Body of pancreas (tissue), 4 donors: ENCODE results near the gene PDE4D. TPM values are rescaled to one million over a fixed set of nuclear protein-coding genes. Genes with fewer than 3 reads are reported as not detected.
"Not testable (repeated sequence)": the region's sequence is repeated elsewhere in the genome, so short reads cannot be mapped to it uniquely, and the experiment has no call there.

ENCODE experiments used
- ATAC-seq: fragments of 150-250 bp; one replicate; pipeline ENCODE4 v1.9.1; 2016
- DNase-seq, 4 donors: peaks; one replicate each; pipeline ENCODE4 v3.0.0-alpha.2; 2019
- H3K27ac ChIP-seq, 4 donors: fragments of 200-600 bp; sonication (generic); 1 replicate in 3 of 4; 2 replicates in 1 of 4; pipeline versions ENCODE4 v1.5.1 to v1.6.1; 2016 to 2019; ENCODE audit warnings: mild to moderate bottlenecking in 1 of 4, mixed read lengths in 1 of 4, moderate library complexity in 1 of 4
- H3K27me3 ChIP-seq, 2 donors: fragments of 200-600 bp; sonication (generic); one replicate each; pipeline ENCODE4 v1.6.0; 2016; ENCODE audit warnings: mild to moderate bottlenecking in 1 of 2
- H3K36me3 ChIP-seq, 2 donors: fragments of 200-600 bp; sonication (generic); replicated peaks in 1 of 2; 2 replicates each; pipeline ENCODE4 v1.5.1; 2016; ENCODE audit warnings: low read depth in 2 of 2; ENCODE audit not compliant: insufficient read depth in 1 of 2
- H3K4me1 ChIP-seq: fragments of 200-600 bp; sonication (generic); one replicate; pipeline ENCODE4 v1.6.0; 2016
- H3K4me3 ChIP-seq, 2 donors: fragments of 200-600 bp; sonication (generic); 1 replicate in 1 of 2; 2 replicates in 1 of 2; pipeline ENCODE4 v1.5.1; 2016 to 2019
- H3K9me3 ChIP-seq, 3 donors: fragments of 200-600 bp; sonication (generic); 1 replicate in 2 of 3; 2 replicates in 1 of 3; pipeline ENCODE4 v1.5.1; 2016
- CTCF ChIP-seq, 7 experiments: fragments of 450-650 bp in 4 of 7; fragments of 200-600 bp in 3 of 7; sonication (generic) in 3 of 7; IDR thresholded peaks; one replicate each; pipeline ENCODE4 v1.5.1; 2016 to 2019; ENCODE audit warnings: antibody characterized with exemption in 7 of 7
- POLR2A ChIP-seq, 3 donors: fragments of 450-650 bp; IDR thresholded peaks; one replicate each; pipeline ENCODE4 v1.6.1; 2016; ENCODE audit warnings: antibody characterized with exemption in 3 of 3, mild to moderate bottlenecking in 2 of 3
- WGBS, 2 donors: methylation state at CpG; one replicate each; pipeline ENCODE4 v1.1.5; 2017; 5-methylcytosine and 5-hydroxymethylcytosine counted together
- intact Hi-C: fragments of 100-400 bp; cut with DNase I; formaldehyde crosslinking; loops from one replicate; pipeline ENCODE4 v1.15.1; 2023
- total RNA-seq, 2 donors: library from RNA; depleted of rRNA; stranded (reverse); fragments of >200 nt; gene quantifications; one replicate each; pipeline ENCODE4 v1.1.0, GENCODE V29; 2016

Gene PDE4D
- total RNA-seq, 2 donors from 2014 or later = 8.6 to 9.2 TPM

- H3K36me3 ChIP-seq = no peaks in the 10 kb centered on the region
- no peak overlapping the region for H3K4me3 ChIP-seq
- no peaks in the 10 kb centered on the region for H3K4me1 ChIP-seq
- H3K9me3 ChIP-seq = no peaks in the 10 kb centered on the region
- H3K27me3 ChIP-seq = no peaks in the 10 kb centered on the region
- TF ChIP-seq CTCF (IDR thresholded peaks at IDR 0.05) (no peak), POLR2A (IDR thresholded peaks at IDR 0.05) (no peak)
- H3K27ac ChIP-seq = no peak overlapping the region
- ATAC-seq (no peak), DNase-seq (no peak)
- WGBS, 2 donors = 80 to 94% methylated on average over 2 of the region's 2 CpGs
- intact Hi-C loops = no loop called here
Measured at GRCh38 chr5:58998544-58998943, 895.0 kb downstream of the PDE4D start.

DNA sequence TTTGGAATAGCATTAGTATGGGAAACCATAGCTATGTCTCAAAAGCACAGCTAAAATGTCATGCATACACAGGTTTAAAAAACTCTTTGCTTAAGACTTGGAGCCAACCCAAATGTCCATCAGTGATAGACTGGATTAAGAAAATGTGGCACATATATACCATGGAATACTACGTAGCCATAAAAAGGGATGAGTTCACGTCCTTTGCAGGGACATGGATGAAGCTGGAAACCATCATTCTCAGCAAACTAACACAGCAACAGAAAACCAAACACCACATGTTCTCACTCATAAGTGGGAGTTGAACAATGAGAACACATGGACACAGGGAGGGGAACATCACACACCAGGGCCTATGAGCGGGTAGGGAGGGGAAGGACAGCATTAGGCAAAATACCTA, 897.7 kb downstream of the PDE4D start:
- 94 to 95% methylated on average over 3 of the region's 3 CpGs for WGBS, 2 donors
- H3K4me1 ChIP-seq, DNase-seq, H3K9me3 ChIP-seq, intact Hi-C loops, H3K36me3 ChIP-seq, H3K27me3 ChIP-seq, H3K4me3 ChIP-seq, ATAC-seq, H3K27ac ChIP-seq: not testable (repeated sequence)

DNA sequence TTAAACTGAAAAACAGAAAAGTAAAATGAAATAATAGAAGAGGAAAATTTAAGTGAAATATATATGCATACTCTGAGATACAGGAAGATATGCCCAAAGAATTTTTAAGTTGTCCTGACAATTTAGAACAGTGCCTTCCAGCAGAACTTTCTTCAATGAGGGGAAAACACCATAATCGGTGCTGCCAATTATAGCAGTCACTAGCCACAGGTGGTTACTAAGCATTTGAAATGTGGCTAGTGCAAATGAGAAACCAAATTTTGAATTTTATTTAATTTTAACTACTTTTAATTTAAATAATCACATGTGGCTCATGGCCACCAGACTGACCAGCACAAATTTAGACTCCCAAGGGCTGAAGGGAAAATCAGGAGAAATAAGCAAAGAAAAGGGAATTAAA, 900.1 kb downstream of the PDE4D start:
- ATAC-seq (no peak), DNase-seq (no peak)
- Histone ChIP-seq H3K9me3 (no peaks in the 10 kb centered on the region), H3K27ac (no peak overlapping the region), H3K4me1 (no peaks in the 10 kb centered on the region), H3K27me3 (no peaks in the 10 kb centered on the region), H3K36me3 (no peaks in the 10 kb centered on the region), H3K4me3 (no peak overlapping the region)
- no peak for TF ChIP-seq POLR2A (IDR thresholded peaks at IDR 0.05)
- no peak for TF ChIP-seq CTCF (IDR thresholded peaks at IDR 0.05)
- intact Hi-C loops = no loop called here
- 79 to 90% methylated on average over 1 of the region's 1 CpG for WGBS, 2 donors

- no peak overlapping the region for H3K27ac ChIP-seq
- no peak overlapping the region for H3K4me3 ChIP-seq
- TF ChIP-seq CTCF (IDR thresholded peaks at IDR 0.05) (no peak), POLR2A (IDR thresholded peaks at IDR 0.05) (no peak)
- no peaks in the 10 kb centered on the region for H3K9me3 ChIP-seq
- H3K36me3 ChIP-seq = no peaks in the 10 kb centered on the region
- intact Hi-C loops = no loop called here
- DNase-seq (no peak), ATAC-seq (no peak)
- no peaks in the 10 kb centered on the region for H3K4me1 ChIP-seq
- H3K27me3 ChIP-seq = no peaks in the 10 kb centered on the region
- WGBS, 2 donors = 94% methylated on average over 2 of the region's 2 CpGs
Measured at GRCh38 chr5:58988938-58989337, 904.6 kb downstream of the PDE4D start.

DNA sequence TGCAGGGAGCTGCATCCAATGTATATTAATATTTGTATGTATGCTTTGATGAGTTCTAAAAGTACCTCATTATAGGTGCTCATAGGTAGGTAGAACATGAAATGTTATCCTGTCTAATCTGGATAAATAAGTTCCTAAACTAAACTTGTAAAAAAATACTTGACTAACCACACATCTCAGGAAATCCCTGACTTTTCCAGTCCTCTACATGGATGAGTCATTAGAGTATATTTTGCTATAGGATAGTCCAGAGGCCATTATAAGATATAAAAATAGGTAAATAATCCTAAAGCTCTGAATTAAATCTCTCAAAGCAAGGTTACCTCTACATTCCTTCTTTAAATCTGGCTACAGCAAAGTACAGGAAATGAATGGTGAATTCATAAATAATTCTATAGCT, 906.3 kb downstream of the PDE4D start:
- no peak for ATAC-seq
- intact Hi-C loops = no loop called here
- Histone ChIP-seq H3K9me3 (no peaks in the 10 kb centered on the region), H3K27ac (no peak overlapping the region), H3K27me3 (no peaks in the 10 kb centered on the region), H3K36me3 (no peaks in the 10 kb centered on the region), H3K4me1 (no peaks in the 10 kb centered on the region), H3K4me3 (no peak overlapping the region)
- no peak for DNase-seq
- TF ChIP-seq CTCF (IDR thresholded peaks at IDR 0.05) = no peak
- TF ChIP-seq POLR2A (IDR thresholded peaks at IDR 0.05) = no peak
